GM19452 (cell line): ENCODE data around the gene ROBO3.

Experiments
- ATAC-seq: cut with Tn5 transposase; IDR thresholded peaks from one replicate; pipeline ENCODE4 v1.9.1; 2021; ENCODE audit not compliant: unreplicated experiment

The ROBO3 gene

DNA sequence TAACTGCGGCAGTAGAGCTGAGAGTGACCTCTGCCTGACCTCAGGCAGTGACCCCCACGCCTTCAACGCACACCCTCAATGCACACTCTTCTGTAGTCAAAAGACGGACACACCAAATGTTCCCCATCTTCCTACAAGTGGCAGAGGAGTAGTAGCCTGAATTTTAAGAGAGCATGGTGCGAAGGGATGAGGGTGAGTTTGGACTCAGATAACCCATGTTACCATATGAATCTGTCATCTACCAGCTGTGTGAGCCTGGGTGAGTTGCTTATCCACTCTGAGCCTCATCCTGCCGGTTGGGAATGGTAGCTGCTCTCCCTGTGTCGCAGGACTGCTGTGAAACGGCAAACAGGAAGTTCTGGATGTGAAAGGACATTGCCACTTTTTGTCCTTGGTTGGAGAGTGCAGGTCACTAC is 20.6 kb upstream of the ROBO3 start:
- ATAC-seq = no peak

DNA sequence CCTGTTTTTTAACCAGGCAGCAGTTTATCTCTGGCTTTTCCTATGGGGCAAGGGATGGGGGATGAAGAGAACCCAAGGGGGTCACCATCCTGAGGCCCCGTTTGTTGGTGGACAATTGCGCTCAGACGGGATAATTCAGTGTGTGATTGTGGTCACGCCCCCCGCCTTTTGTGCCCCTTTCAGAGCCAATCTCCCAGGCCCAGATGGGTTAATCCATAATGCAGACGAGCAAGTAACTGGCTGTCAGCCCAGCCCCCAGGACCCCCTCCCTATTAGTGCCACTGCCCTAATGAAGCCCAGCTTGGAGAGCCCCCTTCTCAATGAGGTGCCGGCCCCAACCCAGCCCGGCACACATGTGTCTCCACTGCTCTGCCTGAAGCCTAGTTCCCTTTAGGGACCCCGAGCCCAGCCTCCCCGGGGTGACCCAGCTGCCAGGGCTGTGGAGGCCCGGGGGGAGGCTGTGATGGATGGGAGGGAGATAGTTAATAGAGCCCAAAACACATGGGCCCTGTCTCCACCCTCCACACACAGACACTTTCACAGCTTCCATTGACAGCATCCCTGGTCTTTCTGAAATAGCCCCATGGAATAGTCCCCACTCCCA is 19.1 kb upstream of the ROBO3 start:
- ATAC-seq = no peak

DNA sequence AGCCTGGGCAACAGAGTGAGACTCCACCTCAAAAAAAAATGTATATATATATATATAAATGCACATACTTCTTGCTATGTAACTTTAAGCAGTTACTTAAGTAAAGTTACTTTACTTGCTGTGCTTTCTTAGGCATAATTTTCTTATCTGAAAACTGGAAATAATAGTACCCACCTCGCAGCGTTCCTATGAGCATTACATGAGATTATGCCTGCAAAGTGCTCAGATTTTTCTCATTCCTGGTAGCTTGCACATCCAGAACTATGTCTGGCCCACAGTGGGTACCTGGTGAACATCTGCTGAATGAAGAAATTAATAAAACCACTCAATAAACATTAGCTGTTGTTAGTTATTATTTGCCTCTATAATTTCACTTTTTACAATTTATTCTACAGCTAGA is 6.1 kb upstream of the ROBO3 start:
- no peak for ATAC-seq

DNA sequence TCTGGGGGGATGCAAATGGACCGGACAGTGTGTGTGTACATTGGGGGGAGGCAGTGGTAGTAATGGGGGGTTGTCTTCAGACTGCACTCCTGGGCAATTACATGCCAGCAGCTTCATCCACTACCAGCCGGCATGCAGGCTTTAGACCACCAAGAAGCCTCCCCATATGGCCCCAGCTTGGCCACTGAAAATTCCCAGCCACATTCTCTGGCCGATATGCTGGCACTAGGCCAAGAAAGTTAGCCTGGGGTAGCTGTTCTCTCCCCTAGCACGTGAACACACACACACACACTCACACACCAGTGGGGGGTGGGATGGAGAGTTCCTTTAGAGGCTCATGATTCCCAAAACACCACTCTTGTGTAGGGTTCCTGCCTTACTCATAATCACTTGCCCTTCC is 3.6 kb upstream of the ROBO3 start:
- no peak for ATAC-seq

- no peak for ATAC-seq
These were observed 2.0 kb upstream of the ROBO3 start for GRCh38 chr11:124863137-124863825.

GRCh38 chr11:124863826-124864165 is 1.4 kb upstream of the ROBO3 start:
- no peak for ATAC-seq

DNA sequence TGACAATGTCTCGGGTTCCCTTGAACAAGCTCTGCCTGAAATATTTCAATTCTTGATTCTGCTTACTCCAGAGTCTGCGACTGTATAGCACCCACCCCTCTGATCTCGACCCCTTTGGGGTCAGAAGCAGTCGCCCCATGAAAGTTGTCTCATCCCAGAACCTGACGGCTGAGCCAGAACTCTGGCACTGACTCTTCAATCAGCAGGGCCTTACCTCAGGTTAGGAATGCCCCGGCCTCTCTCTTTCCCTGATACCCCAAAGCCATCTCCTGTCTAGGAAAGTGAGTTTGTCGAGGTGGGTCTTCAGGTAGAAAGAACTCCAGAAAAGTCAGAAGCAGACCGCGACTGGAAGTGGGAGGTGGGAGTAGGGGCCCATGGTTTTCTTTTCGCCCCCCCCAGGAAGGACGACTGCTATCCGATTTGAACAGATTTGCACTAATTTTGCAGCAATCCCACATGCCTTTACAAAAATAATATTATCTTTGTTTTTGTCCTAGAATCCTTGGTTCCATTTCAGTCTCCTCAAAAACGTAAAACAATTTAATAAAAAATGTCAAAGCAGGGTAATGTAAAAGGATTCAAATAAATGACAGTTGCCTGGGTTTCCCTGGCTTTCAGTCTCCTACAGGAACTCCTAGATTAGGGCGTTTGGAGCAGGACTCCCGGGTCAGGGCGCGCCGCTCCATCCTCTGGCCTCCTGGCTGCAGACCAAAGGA is 898 bp upstream of the ROBO3 start:
- ATAC-seq = no peak

DNA sequence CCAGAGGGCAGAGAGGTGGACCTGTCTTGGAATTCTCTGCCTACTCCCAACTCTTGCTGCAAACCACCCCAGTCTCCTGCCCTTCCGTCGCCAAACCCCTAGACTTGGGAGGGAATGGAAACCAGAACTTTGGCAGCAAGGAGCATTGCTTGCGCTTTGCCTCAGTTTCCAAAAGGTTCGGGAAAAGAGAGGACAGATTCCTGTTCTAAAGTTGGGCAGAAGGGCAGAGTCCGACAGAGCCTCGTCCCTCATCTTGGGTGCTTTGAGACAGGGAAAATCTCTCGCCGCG is 396 bp upstream of the ROBO3 start:
- no peak for ATAC-seq

- ATAC-seq = peak; percentile 68
These were observed 945 bp downstream of the ROBO3 start for GRCh38 chr11:124865902-124866851.

DNA sequence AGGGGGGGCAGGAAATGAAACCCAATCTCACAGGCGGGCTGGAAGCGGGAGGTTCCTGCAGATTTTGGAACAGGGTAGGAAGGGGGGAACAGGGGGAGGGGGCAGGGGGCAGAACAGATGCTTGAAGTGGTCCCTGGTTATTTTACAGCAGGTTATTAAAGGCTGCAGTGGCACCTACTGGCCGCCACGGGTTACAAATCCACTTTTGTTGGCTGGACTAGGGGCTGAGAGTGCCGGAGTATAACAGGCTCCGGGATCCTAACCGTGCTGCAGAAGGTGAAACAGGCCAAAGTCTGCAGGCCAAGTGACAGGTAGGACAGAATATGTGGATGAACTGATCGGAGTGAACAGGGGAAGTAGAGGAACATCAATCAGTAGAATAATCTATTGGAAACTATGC is 2.5 kb downstream of the ROBO3 start:
- ATAC-seq = no peak

DNA sequence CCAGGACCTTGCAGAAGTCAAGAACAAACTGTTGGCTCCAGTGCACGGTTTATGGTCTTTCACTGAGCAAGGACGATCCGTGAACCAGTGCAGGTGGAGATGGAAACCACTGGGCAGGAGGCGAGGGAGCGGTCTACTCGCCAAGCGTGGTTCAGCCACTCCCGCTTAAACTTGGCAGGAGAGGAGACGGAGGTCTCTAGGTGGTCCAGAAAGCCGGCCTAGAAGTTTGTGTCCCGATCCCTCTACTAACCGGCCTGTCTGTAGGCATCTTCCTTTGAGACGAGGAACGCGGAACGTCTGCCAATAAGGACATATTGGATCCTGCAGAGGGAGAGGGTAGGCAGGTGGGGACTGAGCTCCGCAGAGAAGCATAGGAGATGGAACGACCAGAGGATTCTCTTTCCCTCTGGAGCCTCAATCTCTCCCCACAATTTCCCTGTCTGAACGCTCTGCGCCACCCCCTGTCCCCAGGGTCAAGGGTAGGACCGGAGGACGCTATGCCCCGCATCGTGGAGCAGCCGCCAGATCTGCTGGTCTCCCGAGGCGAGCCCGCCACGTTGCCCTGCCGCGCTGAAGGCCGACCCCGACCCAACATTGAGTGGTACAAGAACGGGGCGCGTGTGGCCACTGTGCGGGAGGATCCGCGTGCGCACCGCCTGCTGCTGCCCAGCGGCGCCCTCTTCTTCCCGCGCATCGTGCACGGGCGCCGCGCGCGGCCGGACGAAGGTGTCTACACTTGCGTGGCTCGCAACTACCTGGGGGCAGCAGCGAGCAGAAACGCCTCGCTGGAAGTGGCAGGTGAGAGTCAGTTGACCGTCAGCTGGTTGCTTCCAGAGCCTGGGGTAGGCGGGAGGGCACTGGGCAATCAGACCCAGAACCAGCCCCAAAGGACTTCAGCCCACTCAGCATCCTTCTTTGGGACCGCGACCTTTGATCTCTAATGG is 3.4 kb downstream of the ROBO3 start:
- no peak for ATAC-seq

DNA sequence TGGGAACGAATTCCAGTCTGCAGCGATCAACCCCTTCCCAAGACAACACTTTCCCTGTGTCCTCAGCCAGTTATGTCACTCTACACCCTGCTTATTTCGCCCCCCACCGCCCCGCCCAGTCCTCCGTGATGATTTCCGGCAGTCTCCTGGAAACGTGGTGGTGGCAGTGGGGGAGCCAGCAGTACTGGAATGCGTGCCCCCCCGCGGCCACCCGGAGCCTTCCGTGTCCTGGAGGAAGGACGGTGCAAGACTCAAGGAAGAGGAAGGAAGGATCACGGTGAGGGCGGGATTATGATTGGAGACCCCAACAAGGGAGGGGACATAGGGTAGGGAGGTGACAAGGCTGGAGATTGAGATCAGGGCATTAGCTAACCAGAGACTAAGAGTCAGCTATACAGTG is 4.1 kb downstream of the ROBO3 start:
- ATAC-seq = no peak

GRCh38 chr11:124869856-124870387 is 4.7 kb downstream of the ROBO3 start:
- ATAC-seq = no peak

DNA sequence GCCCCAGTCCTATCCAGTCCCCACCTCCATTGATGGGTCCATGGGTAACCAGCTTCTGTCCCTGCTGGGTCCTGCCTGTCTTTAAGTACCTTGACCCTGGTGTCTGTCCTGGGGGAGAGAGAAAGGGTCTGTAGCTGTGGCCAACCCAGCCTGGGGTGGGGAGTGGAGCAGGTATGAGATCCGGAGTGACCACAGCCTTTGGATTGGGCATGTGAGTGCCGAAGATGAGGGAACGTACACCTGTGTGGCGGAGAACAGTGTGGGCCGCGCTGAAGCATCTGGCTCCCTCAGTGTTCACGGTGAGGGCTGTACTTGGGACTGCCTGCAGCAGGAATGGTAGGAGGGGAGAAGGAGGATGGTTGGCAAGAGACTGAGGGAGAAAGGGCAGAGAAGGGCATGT is 5.2 kb downstream of the ROBO3 start:
- no peak for ATAC-seq

DNA sequence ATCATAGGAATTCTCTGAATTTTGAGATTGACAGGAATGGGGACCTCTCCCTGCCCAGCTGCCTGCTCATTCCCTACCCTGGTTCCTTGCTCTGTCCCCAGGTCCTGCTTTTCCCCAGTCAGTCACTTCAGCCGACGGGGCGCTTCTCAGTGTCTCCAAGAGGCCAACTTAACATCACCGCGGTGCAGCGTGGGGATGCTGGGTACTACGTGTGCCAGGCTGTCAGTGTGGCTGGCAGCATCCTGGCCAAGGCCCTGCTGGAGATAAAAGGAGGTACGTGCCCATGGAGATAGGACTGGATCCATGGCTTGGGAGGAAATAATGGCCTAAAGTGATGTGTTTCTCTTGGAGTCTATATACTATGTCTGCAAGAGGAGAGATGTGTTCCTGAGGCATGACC is 7.0 kb downstream of the ROBO3 start:
- ATAC-seq = no peak

GRCh38 chr11:124872741-124873140 is 7.5 kb downstream of the ROBO3 start:
- ATAC-seq = no peak

- no peak for ATAC-seq
These were observed 8.7 kb downstream of the ROBO3 start for GRCh38 chr11:124873951-124874350.

DNA sequence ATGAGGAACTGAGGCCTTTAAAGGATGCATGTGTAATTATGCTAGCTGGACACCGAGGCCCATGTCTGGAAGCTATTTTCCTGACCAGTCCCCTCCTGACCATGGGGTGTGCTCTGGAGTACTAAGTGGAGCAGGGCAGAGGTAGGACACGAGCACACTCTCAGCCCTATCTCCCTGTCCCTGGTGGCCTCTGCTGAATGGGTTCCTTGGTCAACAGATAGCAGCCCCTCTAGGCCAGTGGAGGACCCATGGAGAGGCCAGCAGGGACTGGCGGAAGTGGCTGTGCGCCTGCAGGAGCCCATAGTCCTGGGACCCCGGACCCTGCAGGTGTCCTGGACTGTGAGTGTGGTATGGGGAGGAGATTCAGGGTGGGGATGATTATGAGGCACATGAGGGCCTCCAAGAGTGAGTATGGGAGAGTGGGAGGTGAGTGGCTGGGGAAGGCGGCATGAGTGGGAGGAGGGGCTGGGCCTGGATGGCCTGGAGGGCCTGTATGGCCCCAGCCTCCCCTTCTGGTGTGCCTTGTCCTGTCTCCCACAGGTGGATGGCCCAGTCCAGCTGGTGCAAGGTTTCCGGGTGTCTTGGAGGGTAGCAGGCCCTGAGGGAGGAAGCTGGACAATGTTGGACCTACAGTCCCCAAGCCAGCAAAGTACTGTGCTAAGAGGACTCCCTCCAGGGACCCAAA is 9.5 kb downstream of the ROBO3 start:
- no peak for ATAC-seq

GRCh38 chr11:124875401-124875800 is 10.2 kb downstream of the ROBO3 start:
- ATAC-seq = no peak
